Activated CD4-positive, alpha-beta T cell treated with anti-CD3 and anti-CD28 coated beads, Interleukin-2, amount 50 U/mL, for 16 hours (primary cell): Measurements from ENCODE around the gene SLC38A5.
"Not testable (repeated sequence)": the region's sequence is repeated elsewhere in the genome, so short reads cannot be mapped to it uniquely, and the experiment has no call there.

Source experiments
- DNase-seq: peaks from one replicate; pipeline ENCODE4 v3.0.0-alpha.2; 2020

Gene SLC38A5

GRCh38 chrX:48470110-48470832 lies at the start of gene SLC38A5:
SLC38A5 (minus strand) TSS chrX:48470260; CDS start chrX:48467924, 2,336 bp downstream.
- no peak for DNase-seq

- not testable (repeated sequence) for DNase-seq
Observed at GRCh38 chrX:48519481-48519880, 49.4 kb upstream of the SLC38A5 start.

- DNase-seq, result no peak
Observed at GRCh38 chrX:48516987-48517386, 46.9 kb upstream of the SLC38A5 start.

- no peak for DNase-seq
Observed at GRCh38 chrX:48516285-48516684, 46.2 kb upstream of the SLC38A5 start.

GRCh38 chrX:48515842-48516241 lies 45.8 kb upstream of the SLC38A5 start:
- no peak for DNase-seq

- DNase-seq, result no peak
Observed at GRCh38 chrX:48514868-48515460, 44.9 kb upstream of the SLC38A5 start.

- no peak for DNase-seq
Observed at GRCh38 chrX:48514126-48514806, 44.2 kb upstream of the SLC38A5 start.

GRCh38 chrX:48513670-48514069 lies 43.6 kb upstream of the SLC38A5 start:
- DNase-seq, result no peak

GRCh38 chrX:48512371-48512935 lies 42.4 kb upstream of the SLC38A5 start:
- DNase-seq, result no peak

- DNase-seq, result no peak
Observed at GRCh38 chrX:48511560-48511959, 41.5 kb upstream of the SLC38A5 start.

GRCh38 chrX:48509619-48510018 lies 39.6 kb upstream of the SLC38A5 start:
- DNase-seq, result no peak

- DNase-seq, result no peak
Observed at GRCh38 chrX:48509245-48509590, 39.2 kb upstream of the SLC38A5 start.

- DNase-seq, result peak; percentile 80
Observed at GRCh38 chrX:48508400-48509244, 38.6 kb upstream of the SLC38A5 start, which contains the start of gene PORCN. PORCN (plus strand) TSS chrX:48508992; CDS start chrX:48509821, 829 bp downstream.

GRCh38 chrX:48507246-48507645 lies 37.2 kb upstream of the SLC38A5 start:
- DNase-seq, result no peak

- DNase-seq, result no peak
Observed at GRCh38 chrX:48505481-48505880, 35.4 kb upstream of the SLC38A5 start.

GRCh38 chrX:48504261-48504660 lies 34.2 kb upstream of the SLC38A5 start:
- no peak for DNase-seq

- no peak for DNase-seq
Observed at GRCh38 chrX:48498374-48498809, 28.3 kb upstream of the SLC38A5 start.

- DNase-seq, result no peak
Observed at GRCh38 chrX:48497871-48498270, 27.8 kb upstream of the SLC38A5 start.

- DNase-seq, result no peak
Observed at GRCh38 chrX:48496660-48497059, 26.6 kb upstream of the SLC38A5 start.

- no peak for DNase-seq
Observed at GRCh38 chrX:48493890-48494364, 23.9 kb upstream of the SLC38A5 start.

- DNase-seq, result no peak
Observed at GRCh38 chrX:48492293-48492910, 22.3 kb upstream of the SLC38A5 start.

GRCh38 chrX:48491809-48492208 lies 21.7 kb upstream of the SLC38A5 start:
- DNase-seq, result no peak
